ENCODE measurements around the gene ODF2. TPM values are rescaled to one million over a fixed set of nuclear protein-coding genes. Genes with fewer than 3 reads are reported as not detected.

ODF2 gene
- total and polyA plus RNA-seq, 9 donors, result 9.7 to 26.5 (median 20.3) TPM

DNA sequence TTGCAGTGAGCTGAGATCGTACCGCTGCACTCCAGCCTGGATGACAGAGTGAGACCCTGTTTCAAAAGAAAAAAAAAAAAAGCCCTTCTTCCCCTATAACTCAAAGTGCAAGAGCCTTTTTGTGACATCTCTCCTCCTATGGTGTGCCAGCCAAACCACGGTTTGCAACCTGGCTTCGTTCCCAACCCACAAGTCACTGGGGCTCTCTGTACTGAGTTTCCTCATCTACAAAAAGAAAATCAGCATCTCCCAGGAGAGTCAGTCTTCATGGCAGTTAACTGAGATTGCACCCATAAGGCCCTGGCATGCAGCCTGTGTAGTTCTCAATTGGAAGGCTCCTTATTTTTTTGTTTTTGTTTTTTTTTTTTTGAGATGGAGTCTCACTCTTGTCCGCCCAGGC lies 14.8 kb downstream of the ODF2 start:
- TF ChIP-seq EP300 (IDR thresholded peaks at IDR 0.05) (no peak), POLR2A (IDR thresholded peaks at IDR 0.05) (no peak)
- TF ChIP-seq, protein P1, sequence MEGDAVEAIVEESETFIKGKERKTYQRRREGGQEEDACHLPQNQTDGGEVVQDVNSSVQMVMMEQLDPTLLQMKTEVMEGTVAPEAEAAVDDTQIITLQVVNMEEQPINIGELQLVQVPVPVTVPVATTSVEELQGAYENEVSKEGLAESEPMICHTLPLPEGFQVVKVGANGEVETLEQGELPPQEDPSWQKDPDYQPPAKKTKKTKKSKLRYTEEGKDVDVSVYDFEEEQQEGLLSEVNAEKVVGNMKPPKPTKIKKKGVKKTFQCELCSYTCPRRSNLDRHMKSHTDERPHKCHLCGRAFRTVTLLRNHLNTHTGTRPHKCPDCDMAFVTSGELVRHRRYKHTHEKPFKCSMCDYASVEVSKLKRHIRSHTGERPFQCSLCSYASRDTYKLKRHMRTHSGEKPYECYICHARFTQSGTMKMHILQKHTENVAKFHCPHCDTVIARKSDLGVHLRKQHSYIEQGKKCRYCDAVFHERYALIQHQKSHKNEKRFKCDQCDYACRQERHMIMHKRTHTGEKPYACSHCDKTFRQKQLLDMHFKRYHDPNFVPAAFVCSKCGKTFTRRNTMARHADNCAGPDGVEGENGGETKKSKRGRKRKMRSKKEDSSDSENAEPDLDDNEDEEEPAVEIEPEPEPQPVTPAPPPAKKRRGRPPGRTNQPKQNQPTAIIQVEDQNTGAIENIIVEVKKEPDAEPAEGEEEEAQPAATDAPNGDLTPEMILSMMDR (IDR thresholded peaks at IDR 0.05), result no peak
- Histone ChIP-seq H3K36me3 (no peaks in the 10 kb centered on the region), H3K4me1 (ENCODE audit: insufficient read depth) (no peaks in the 10 kb centered on the region), H3K27me3 (no peaks in the 10 kb centered on the region), H3K9me3 (no peaks in the 10 kb centered on the region), H3K4me3 (no peak overlapping the region), H3K27ac (no peak overlapping the region)
- 68 to 77% (median 72%) methylated on average over 5 of the region's 5 CpGs for WGBS, 3 donors
- no peak for DNase-seq
- intact Hi-C loops (cut with DNase I), result no loop called here

DNA sequence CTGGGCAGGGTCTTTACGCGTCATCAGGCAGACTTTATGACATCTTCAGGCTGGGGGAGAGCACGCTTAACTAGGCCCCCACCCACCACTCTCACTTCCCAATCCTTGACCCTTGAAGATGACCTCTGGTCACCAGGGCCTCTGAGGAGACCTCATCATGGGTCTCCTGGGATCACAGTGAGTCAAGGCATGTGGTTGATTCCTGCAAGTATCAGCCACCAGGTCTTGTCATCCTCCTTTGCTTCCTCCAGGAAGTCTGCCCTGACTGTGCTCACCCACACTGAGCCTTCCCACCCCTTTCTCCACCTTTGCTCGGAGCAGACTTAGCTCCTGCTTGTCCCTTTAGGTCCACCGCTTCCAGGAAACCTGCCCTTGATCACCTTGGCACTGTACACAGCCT lies 17.3 kb downstream of the ODF2 start:
- intact Hi-C loops (cut with DNase I), result no loop called here
- Histone ChIP-seq H3K27me3 (no peaks in the 10 kb centered on the region), H3K27ac (no peak overlapping the region), H3K4me1 (ENCODE audit: insufficient read depth) (no peaks in the 10 kb centered on the region), H3K9me3 (no peaks in the 10 kb centered on the region), H3K36me3 (no peaks in the 10 kb centered on the region), H3K4me3 (no peak overlapping the region)
- TF ChIP-seq EP300 (IDR thresholded peaks at IDR 0.05), result no peak
- TF ChIP-seq POLR2A (IDR thresholded peaks at IDR 0.05), result no peak
- TF ChIP-seq, protein P1 (IDR thresholded peaks at IDR 0.05), result no peak
- 93 to 98% (median 96%) methylated on average over 5 of the region's 5 CpGs for WGBS, 3 donors
- no peak for DNase-seq

DNA sequence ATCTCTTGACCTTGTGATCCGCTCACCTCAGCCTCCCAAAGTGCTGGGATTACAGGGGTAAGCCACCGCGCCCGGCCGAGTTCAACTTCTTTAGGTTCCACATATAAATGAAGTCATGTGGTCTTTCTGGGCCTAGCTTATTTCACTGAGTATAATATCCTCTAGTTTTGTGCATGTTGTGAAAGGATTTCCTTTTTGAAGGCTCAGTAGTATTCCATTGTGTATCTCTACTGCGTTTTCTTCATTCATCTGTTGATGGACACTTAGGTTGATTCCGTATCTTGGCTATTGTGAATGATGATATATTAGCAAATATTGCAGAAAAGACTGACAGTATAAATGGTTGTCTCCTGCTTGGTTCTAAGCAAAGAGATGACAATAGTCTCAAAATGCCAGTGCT lies 20.1 kb downstream of the ODF2 start:
- Histone ChIP-seq H3K4me1 (ENCODE audit: insufficient read depth) (no peaks in the 10 kb centered on the region), H3K27ac (no peak overlapping the region), H3K9me3 (no peaks in the 10 kb centered on the region), H3K36me3 (no peaks in the 10 kb centered on the region), H3K4me3 (no peak overlapping the region), H3K27me3 (no peaks in the 10 kb centered on the region)
- 97 to 99% (median 98%) methylated on average over 7 of the region's 7 CpGs for WGBS, 3 donors
- intact Hi-C loops (cut with DNase I), result no loop called here
- TF ChIP-seq, protein P1 (IDR thresholded peaks at IDR 0.05), result no peak
- TF ChIP-seq EP300 (IDR thresholded peaks at IDR 0.05), result no peak
- no peak for TF ChIP-seq POLR2A (IDR thresholded peaks at IDR 0.05)
- no peak for DNase-seq

DNA sequence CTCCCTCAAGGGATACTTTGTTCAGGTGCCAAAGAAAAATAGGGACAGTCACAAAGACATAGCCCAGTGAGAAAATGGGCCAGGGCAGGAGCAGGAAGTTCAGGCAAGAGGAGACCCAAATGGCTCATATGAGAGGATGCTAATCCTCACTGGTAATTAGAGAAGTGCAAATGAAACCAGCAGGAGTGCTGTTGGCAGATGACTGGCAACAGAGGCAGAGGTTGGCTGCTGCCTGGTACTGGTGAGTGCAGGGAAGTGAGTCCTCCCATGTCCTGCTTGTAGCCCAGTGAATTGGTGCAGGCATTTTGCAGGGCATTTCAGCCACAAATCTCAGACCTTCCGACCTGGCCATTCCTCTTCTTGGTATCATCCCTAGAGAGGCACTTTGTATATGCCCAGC lies 23.5 kb downstream of the ODF2 start:
- TF ChIP-seq EP300 (IDR thresholded peaks at IDR 0.05) (no peak), POLR2A (IDR thresholded peaks at IDR 0.05) (no peak)
- TF ChIP-seq, protein P1 (IDR thresholded peaks at IDR 0.05), result no peak
- intact Hi-C loops (cut with DNase I), result no loop called here
- Histone ChIP-seq H3K36me3 (no peaks in the 10 kb centered on the region), H3K9me3 (no peaks in the 10 kb centered on the region), H3K27ac (no peak overlapping the region), H3K4me1 (ENCODE audit: insufficient read depth) (no peaks in the 10 kb centered on the region), H3K4me3 (no peak overlapping the region), H3K27me3 (no peaks in the 10 kb centered on the region)
- DNase-seq, result no peak
- WGBS, 3 donors, result 89 to 100% (median 91%) methylated on average over 1 of the region's 1 CpG

DNA sequence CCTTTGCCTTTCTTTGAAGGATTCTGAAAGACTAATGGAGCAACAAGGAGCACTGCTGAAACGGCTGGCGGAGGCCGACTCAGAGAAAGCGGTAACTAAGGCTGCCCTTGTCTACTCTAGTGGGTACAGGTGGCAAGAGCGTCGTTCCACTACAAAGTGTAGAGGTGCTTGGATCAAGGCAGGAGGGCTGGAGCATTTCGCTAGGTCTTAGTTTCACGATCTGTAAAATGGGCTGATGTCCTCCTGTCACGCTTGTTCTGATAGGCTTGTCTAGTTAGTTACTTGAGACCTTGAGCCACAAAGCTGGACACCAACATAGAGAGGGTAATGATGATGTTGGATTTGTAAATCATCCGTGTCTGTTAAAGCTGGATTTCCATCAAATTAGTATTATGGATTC lies 25.8 kb downstream of the ODF2 start:
- H3K4me3 ChIP-seq, result no peak overlapping the region
- no peaks in the 10 kb centered on the region for H3K4me1 ChIP-seq (ENCODE audit: insufficient read depth)
- TF ChIP-seq POLR2A (IDR thresholded peaks at IDR 0.05) (no peak), EP300 (IDR thresholded peaks at IDR 0.05) (no peak)
- TF ChIP-seq, protein P1 (IDR thresholded peaks at IDR 0.05), result no peak
- intact Hi-C loops (cut with DNase I), result no loop called here
- DNase-seq, result no peak
- no peaks in the 10 kb centered on the region for H3K27me3 ChIP-seq
- WGBS, 3 donors, result 97 to 98% (median 97%) methylated on average over 10 of the region's 10 CpGs
- no peaks in the 10 kb centered on the region for H3K36me3 ChIP-seq
- no peaks in the 10 kb centered on the region for H3K9me3 ChIP-seq
- H3K27ac ChIP-seq, result no peak overlapping the region

Data from ovary (tissue), 9 donors.